Loucy (cell line): ENCODE measurements around the gene SLC19A1.

Experiments
- H2AFZ ChIP-seq: fragments of 200-600 bp; sonication (generic); 2 replicates; pipeline ENCODE4 v1.6.0; 2016; ENCODE audit warnings: antibody characterized with exemption, mild to moderate bottlenecking, low read length, moderate library complexity
- H3F3A ChIP-seq: fragments of 200-600 bp; 2 replicates; pipeline ENCODE4 v1.6.0; 2016; ENCODE audit warnings: antibody characterized with exemption, low read depth, mild to moderate bottlenecking
- H3K27me3 ChIP-seq: fragments of 200-600 bp; sonication (generic); 2 replicates; pipeline ENCODE4 v1.6.1; 2014; ENCODE audit warnings: low read length, mild to moderate bottlenecking; ENCODE audit not compliant: insufficient read depth, poor library complexity, severe bottlenecking
- H3K36me3 ChIP-seq: fragments of 200-600 bp; sonication (generic); 2 replicates; pipeline ENCODE4 v1.6.1; 2016; ENCODE audit warnings: low read length; ENCODE audit not compliant: insufficient read depth
- H3K4me1 ChIP-seq: fragments of 200-600 bp; sonication (generic); 2 replicates; pipeline ENCODE4 v1.5.1; 2014; ENCODE audit warnings: low read length, mild to moderate bottlenecking; ENCODE audit not compliant: insufficient read depth, poor library complexity, severe bottlenecking
- H3K4me2 ChIP-seq: fragments of 200-600 bp; sonication (generic); 2 replicates; pipeline ENCODE4 v1.6.0; 2014; ENCODE audit warnings: antibody characterized with exemption, low read length, low read depth, mild to moderate bottlenecking; ENCODE audit not compliant: poor library complexity, severe bottlenecking
- H3K4me3 ChIP-seq: fragments of 200-600 bp; sonication (generic); 2 replicates; pipeline ENCODE4 v1.5.1; 2014; ENCODE audit warnings: low read length, mild to moderate bottlenecking, mixed read lengths; ENCODE audit not compliant: poor library complexity, severe bottlenecking
- H3K79me2 ChIP-seq: fragments of 200-600 bp; sonication (generic); 2 replicates; pipeline ENCODE4 v1.6.1; 2014; ENCODE audit warnings: low read length; ENCODE audit not compliant: insufficient read depth
- H3K9ac ChIP-seq: fragments of 200-600 bp; sonication (generic); 2 replicates; pipeline ENCODE4 v1.6.0; 2014; ENCODE audit warnings: mild to moderate bottlenecking, low read depth, low read length, moderate library complexity; ENCODE audit not compliant: poor library complexity, severe bottlenecking
- H3K9me2 ChIP-seq: fragments of 200-600 bp; sonication (generic); replicated peaks from 2 replicates; pipeline ENCODE4 v1.6.1; 2016; ENCODE audit warnings: low read depth, low read length, mixed read lengths
- H3K9me3 ChIP-seq: fragments of 200-600 bp; sonication (generic); 2 replicates; pipeline ENCODE4 v1.6.1; 2014; ENCODE audit warnings: mild to moderate bottlenecking, antibody characterized with exemption, low read length, low read depth; ENCODE audit not compliant: insufficient read depth
- H4K20me1 ChIP-seq: fragments of 200-600 bp; sonication (generic); 2 replicates; pipeline ENCODE4 v1.6.0; 2014; ENCODE audit warnings: antibody characterized with exemption, low read length, mild to moderate bottlenecking; ENCODE audit not compliant: insufficient read depth, poor library complexity, severe bottlenecking
- EZH2phosphoT487 ChIP-seq: fragments of 200-600 bp; IDR thresholded peaks from 2 replicates; pipeline ENCODE4 v1.6.1; 2018; ENCODE audit warnings: antibody characterized with exemption, mild to moderate bottlenecking, moderate library complexity, borderline replicate concordance
- TF ChIP-seq, protein P1 (sequence below): fragments of 200-600 bp; sonication (generic); conservative IDR thresholded peaks from 2 replicates; pipeline ENCODE4 v1.5.1; 2014; ENCODE audit warnings: mild to moderate bottlenecking, antibody characterized with exemption, low read length

The SLC19A1 gene

DNA sequence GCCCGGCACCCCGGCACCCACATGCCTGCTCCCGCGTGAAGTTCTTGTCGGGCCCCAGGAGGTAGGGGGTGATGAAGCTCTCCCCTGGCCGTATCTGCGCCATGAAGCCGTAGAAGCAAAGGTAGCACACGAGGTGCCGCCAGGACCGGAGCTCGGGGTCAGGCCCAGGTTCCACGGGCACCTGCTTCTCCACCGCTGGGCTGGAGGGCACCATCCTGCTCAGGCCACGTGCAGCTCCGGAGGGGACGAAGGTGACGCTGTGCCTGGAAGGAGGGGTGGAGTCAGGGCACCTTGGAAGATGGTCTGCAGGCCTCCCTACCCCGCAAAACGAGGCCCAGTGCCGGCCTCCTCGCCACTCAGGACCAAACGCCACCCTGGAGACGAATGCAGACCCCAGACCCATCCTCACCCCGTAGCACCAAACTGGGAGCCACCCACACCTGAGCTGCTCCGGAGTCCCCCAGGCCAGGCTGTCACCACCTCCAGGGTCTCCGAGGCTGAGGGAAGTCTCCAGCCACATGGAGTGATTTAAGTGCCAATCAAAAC, 4.4 kb downstream of the SLC19A1 start:
- Histone ChIP-seq H3K79me2 (peaks cover 70% of the 10 kb centered on the region), H3K9ac (no peak overlapping the region), H2AFZ (no peak overlapping the region), H3K4me1 (peaks cover 24% of the 10 kb centered on the region), H3F3A (no peaks in the 10 kb centered on the region), H3K9me2 (no peaks in the 10 kb centered on the region), H3K4me3 (no peak overlapping the region), H3K4me2 (peak overlapping the region; percentile 8), H3K9me3 (no peaks in the 10 kb centered on the region), H3K36me3 (no peaks in the 10 kb centered on the region; the same call in 1 of the 2 replicates), H3K27me3 (no peaks in the 10 kb centered on the region), H4K20me1 (peaks cover 22% of the 10 kb centered on the region)
- no peak for TF ChIP-seq EZH2phosphoT487
- TF ChIP-seq, protein P1, sequence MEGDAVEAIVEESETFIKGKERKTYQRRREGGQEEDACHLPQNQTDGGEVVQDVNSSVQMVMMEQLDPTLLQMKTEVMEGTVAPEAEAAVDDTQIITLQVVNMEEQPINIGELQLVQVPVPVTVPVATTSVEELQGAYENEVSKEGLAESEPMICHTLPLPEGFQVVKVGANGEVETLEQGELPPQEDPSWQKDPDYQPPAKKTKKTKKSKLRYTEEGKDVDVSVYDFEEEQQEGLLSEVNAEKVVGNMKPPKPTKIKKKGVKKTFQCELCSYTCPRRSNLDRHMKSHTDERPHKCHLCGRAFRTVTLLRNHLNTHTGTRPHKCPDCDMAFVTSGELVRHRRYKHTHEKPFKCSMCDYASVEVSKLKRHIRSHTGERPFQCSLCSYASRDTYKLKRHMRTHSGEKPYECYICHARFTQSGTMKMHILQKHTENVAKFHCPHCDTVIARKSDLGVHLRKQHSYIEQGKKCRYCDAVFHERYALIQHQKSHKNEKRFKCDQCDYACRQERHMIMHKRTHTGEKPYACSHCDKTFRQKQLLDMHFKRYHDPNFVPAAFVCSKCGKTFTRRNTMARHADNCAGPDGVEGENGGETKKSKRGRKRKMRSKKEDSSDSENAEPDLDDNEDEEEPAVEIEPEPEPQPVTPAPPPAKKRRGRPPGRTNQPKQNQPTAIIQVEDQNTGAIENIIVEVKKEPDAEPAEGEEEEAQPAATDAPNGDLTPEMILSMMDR: no peak

DNA sequence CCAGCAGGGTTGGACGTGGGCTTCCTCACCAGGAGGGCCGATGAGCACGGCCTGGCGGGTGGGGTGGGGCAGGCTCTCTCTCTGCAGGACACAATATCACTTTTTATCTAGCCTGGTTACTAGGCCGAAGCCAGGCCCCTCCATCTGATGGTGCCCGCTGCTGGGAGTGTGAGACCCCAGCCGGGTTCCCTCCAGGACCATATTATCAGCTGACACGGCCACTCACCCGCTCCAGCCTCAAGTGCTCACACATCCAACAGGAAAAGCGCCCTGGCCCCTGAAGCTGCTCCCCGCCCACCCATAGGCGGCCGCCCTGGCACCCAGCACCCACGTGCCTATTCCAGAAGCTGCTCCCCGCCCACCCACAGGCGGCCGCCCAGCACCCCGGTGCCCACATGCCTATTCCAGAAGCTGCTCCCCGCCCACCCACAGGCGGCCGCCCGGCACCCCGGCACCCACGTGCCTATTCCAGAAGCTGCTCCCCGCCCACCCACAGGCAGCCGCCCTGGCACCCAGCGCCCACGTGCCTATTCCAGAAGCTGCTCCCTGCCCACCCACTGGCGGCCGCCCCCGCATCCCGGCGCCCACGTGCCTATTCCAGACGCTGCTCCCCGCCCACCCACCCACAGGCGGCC, 5.0 kb downstream of the SLC19A1 start:
- H3K36me3 ChIP-seq: no peaks in the 10 kb centered on the region; the same call in 1 of the 2 replicates
- no peaks in the 10 kb centered on the region for H3K9me2 ChIP-seq
- TF ChIP-seq, protein P1: no peak
- no peak for TF ChIP-seq EZH2phosphoT487
- H3K27me3 ChIP-seq: no peaks in the 10 kb centered on the region
- H3K4me3 ChIP-seq: no peak overlapping the region
- H3K4me1 ChIP-seq: peaks cover 24% of the 10 kb centered on the region
- no peaks in the 10 kb centered on the region for H3F3A ChIP-seq
- no peaks in the 10 kb centered on the region for H3K9me3 ChIP-seq
- no peak overlapping the region for H2AFZ ChIP-seq
- H3K9ac ChIP-seq: no peak overlapping the region
- H3K4me2 ChIP-seq: no peak overlapping the region
- H3K79me2 ChIP-seq: peaks cover 68% of the 10 kb centered on the region
- peaks cover 22% of the 10 kb centered on the region for H4K20me1 ChIP-seq

DNA sequence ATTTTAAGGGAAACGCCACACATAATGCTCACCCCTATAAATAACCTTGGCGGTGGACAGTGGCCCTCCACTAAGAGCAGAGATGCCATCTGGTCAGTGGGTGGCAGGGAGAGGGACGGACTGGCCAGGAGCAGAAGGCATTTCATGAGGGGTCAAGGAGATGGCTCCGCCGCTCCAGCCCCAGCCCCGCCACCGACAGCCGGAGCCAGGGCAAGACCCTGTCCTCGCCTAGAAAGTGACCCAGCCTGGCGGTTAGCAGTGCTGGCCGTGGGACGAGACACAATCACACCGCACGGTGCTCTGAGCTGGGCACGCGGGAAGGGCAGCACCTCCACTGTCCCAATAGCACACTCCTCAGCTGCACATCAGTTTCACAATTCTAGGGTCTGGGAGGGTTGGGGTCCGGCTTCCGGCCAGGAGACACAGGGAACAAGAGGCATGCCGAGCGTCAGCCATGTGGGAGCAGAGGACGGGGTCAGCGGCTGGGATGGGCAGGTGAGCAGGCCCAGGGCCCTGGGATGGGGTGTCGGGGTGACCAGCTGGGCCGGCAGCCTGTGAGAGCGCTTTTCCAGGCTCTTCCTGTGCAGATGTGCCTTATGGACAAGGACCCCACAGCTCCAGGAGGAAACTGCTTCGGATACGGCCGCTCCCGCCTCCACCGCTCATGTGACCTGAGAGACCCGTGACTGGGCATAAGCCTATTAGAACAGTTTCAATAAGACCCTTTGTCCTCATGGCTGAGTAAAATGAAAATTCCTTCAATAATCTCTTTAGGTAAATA, 5.7 kb downstream of the SLC19A1 start:
- peaks cover 21% of the 10 kb centered on the region for H4K20me1 ChIP-seq

More for the DNA sequence above, 5.7 kb downstream of the SLC19A1 start:
- Histone ChIP-seq H3F3A (no peaks in the 10 kb centered on the region), H2AFZ (no peak overlapping the region), H3K27me3 (no peaks in the 10 kb centered on the region), H3K4me1 (peaks cover 22% of the 10 kb centered on the region), H3K4me2 (no peak overlapping the region), H3K9me3 (no peaks in the 10 kb centered on the region), H3K36me3 (peaks cover 4% of the 10 kb centered on the region; the same call in 1 of the 2 replicates), H3K9ac (no peak overlapping the region), H3K79me2 (peaks cover 66% of the 10 kb centered on the region), H3K9me2 (no peaks in the 10 kb centered on the region), H3K4me3 (no peak overlapping the region)
- TF ChIP-seq EZH2phosphoT487: no peak
- TF ChIP-seq, protein P1: no peak
